Prostate gland (tissue), 2 donors: ENCODE results near the gene MBP. TPM values are rescaled to one million over a fixed set of nuclear protein-coding genes. Genes with fewer than 3 reads are reported as not detected.

ENCODE experiments used
- DNase-seq: peaks from one replicate; pipeline ENCODE4 v3.0.0-alpha.2; 2019; ENCODE audit warnings: low spot score
- H3K27ac ChIP-seq, 2 donors: fragments of 200-600 bp; sonication (generic); 2 replicates each; pipeline ENCODE4 v1.5.1; 2017 to 2019
- H3K27me3 ChIP-seq: fragments of 200-600 bp; sonication (generic); replicated peaks from 2 replicates; pipeline ENCODE4 v1.5.1; 2019; ENCODE audit not compliant: insufficient read depth
- H3K36me3 ChIP-seq, 2 donors: fragments of 200-600 bp; sonication (generic); 1 replicate in 1 of 2; 2 replicates in 1 of 2; pipeline versions ENCODE4 v1.5.1 to v1.8.1; 2017 to 2019
- H3K4me1 ChIP-seq: fragments of 200-600 bp; sonication (generic); replicated peaks from 2 replicates; pipeline ENCODE4 v1.5.1; 2019
- H3K4me3 ChIP-seq, 2 donors: fragments of 200-600 bp; sonication (generic); 2 replicates each; pipeline ENCODE4 v1.5.1; 2017 to 2019
- H3K9me3 ChIP-seq: fragments of 200-600 bp; sonication (generic); 2 replicates; pipeline ENCODE4 v1.5.1; 2017
- POLR2A ChIP-seq: fragments of 450-650 bp; IDR thresholded peaks from one replicate; pipeline ENCODE4 v1.6.1; 2016; ENCODE audit warnings: antibody characterized with exemption, mild to moderate bottlenecking
- POLR2AphosphoS5 ChIP-seq: sonication (generic); formaldehyde crosslinking; IDR thresholded peaks from one replicate; pipeline ENCODE4 v1.6.1; 2017; ENCODE audit warnings: antibody characterized with exemption
- WGBS: methylation state at CpG from one replicate; pipeline ENCODE4 v1.1.5; 2018; 5-methylcytosine and 5-hydroxymethylcytosine counted together
- intact Hi-C: fragments of 100-400 bp; cut with DNase I; formaldehyde crosslinking; loops from one replicate; pipeline ENCODE4 v1.14.2; 2022
- total RNA-seq, 2 donors: library from RNA; depleted of rRNA; stranded (reverse); fragments of >200 nt; gene quantifications; one replicate each; pipeline ENCODE4 v1.1.0, GENCODE V29; 2016
- TF ChIP-seq, protein P1 (sequence below), 4 experiments: fragments of 200-600 bp in 2 of 4; fragments of 450-650 bp in 2 of 4; sonication (generic) in 2 of 4; IDR thresholded peaks; 1 replicate in 3 of 4; 2 replicates in 1 of 4; pipeline ENCODE4 v1.5.1; 2016 to 2019; ENCODE audit warnings: antibody characterized with exemption in 4 of 4, mild to moderate bottlenecking in 2 of 4, moderate library complexity in 2 of 4

MBP gene
- total RNA-seq, 2 donors from 2014 or later: 19.8 to 43.5 TPM

DNA sequence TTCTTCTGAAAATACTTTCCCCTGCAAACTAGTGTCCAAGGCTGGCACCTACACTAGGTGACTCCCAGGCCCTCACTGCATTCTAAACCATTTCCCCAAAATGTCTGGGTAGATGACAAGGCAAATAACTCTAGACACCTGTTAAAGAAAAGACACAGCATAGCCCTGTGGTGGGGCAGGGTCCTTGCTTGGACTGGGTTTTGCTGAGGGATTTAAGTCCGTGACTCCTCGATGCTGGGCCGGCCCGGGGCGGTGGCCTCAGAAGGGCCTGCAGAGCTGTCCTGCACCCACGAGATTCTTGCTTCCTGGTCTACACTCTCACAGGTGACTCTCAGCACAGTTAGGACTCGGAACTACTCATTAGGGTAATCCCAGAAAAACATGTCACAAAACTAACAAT lies 55.2 kb downstream of the MBP start:
- no peak for TF ChIP-seq POLR2AphosphoS5
- TF ChIP-seq, protein P1, sequence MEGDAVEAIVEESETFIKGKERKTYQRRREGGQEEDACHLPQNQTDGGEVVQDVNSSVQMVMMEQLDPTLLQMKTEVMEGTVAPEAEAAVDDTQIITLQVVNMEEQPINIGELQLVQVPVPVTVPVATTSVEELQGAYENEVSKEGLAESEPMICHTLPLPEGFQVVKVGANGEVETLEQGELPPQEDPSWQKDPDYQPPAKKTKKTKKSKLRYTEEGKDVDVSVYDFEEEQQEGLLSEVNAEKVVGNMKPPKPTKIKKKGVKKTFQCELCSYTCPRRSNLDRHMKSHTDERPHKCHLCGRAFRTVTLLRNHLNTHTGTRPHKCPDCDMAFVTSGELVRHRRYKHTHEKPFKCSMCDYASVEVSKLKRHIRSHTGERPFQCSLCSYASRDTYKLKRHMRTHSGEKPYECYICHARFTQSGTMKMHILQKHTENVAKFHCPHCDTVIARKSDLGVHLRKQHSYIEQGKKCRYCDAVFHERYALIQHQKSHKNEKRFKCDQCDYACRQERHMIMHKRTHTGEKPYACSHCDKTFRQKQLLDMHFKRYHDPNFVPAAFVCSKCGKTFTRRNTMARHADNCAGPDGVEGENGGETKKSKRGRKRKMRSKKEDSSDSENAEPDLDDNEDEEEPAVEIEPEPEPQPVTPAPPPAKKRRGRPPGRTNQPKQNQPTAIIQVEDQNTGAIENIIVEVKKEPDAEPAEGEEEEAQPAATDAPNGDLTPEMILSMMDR (IDR thresholded peaks at IDR 0.05): no peak
- no peak for TF ChIP-seq POLR2A
- Histone ChIP-seq H3K4me3 (no peak overlapping the region), H3K27ac (no peak overlapping the region), H3K9me3 (no peaks in the 10 kb centered on the region), H3K27me3 (no peaks in the 10 kb centered on the region), H3K36me3 (no peaks in the 10 kb centered on the region), H3K4me1 (peaks cover 4% of the 10 kb centered on the region)
- DNase-seq: no peak
- intact Hi-C loops: no loop called here
- WGBS: over 99% methylated on average over 7 of the region's 7 CpGs

DNA sequence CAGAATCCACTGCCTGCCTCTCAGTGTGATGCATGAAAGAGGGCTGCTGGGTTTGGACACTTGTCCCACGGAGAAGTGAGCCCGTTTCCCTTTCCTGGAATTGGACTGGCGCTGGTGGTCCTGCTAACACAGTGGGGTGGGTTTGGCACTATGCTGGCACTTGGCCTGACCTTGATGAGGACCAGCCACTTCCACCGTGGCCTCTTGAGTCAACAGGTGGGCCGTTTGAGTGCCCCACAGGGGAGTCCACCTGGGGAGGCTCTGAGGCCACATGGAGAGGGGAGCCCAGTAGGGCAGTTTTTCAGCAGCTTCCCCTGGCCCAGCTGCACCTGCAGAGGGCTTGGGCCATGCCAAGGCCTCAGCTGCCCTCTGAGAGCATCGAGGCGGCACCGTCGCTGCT lies 56.5 kb downstream of the MBP start:
- TF ChIP-seq, protein P1 (IDR thresholded peaks at IDR 0.05): no peak
- TF ChIP-seq POLR2AphosphoS5: no peak
- H3K4me3 ChIP-seq: no peak overlapping the region
- no peak overlapping the region for H3K27ac ChIP-seq
- H3K36me3 ChIP-seq: no peaks in the 10 kb centered on the region
- H3K4me1 ChIP-seq: peaks cover 4% of the 10 kb centered on the region
- intact Hi-C loops: no loop called here
- H3K27me3 ChIP-seq: no peaks in the 10 kb centered on the region
- DNase-seq: no peak
- no peaks in the 10 kb centered on the region for H3K9me3 ChIP-seq
- 91% methylated on average over 9 of the region's 9 CpGs for WGBS

DNA sequence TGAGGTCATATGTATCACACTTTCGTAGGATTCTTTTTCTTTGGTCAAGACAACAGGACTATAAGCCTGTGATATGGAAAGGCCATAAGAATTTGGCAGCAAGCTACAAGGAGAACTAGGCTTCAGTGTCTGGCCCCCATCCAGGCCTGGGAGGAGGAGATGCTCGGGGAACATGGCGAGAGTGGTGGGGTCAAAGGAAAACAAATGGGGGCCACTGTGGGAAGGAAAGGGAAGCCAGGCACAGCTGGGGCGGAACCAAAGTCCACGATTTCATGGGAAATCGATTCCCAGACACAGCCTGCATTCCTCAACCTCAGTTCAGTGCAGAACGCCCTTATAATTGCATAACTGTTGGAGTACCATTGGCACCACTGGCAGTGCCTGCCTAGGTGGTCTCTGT lies 58.2 kb downstream of the MBP start:
- WGBS: 85% methylated on average over 7 of the region's 7 CpGs
- H3K27ac ChIP-seq: no peak overlapping the region
- no peaks in the 10 kb centered on the region for H3K9me3 ChIP-seq
- H3K4me1 ChIP-seq: peaks cover 4% of the 10 kb centered on the region
- no peak for DNase-seq
- H3K4me3 ChIP-seq: no peak overlapping the region
- intact Hi-C loops: no loop called here
- TF ChIP-seq, protein P1 (IDR thresholded peaks at IDR 0.05): no peak
- TF ChIP-seq POLR2AphosphoS5: no peak
- no peak for TF ChIP-seq POLR2A
- H3K27me3 ChIP-seq: no peaks in the 10 kb centered on the region
- H3K36me3 ChIP-seq: no peaks in the 10 kb centered on the region

DNA sequence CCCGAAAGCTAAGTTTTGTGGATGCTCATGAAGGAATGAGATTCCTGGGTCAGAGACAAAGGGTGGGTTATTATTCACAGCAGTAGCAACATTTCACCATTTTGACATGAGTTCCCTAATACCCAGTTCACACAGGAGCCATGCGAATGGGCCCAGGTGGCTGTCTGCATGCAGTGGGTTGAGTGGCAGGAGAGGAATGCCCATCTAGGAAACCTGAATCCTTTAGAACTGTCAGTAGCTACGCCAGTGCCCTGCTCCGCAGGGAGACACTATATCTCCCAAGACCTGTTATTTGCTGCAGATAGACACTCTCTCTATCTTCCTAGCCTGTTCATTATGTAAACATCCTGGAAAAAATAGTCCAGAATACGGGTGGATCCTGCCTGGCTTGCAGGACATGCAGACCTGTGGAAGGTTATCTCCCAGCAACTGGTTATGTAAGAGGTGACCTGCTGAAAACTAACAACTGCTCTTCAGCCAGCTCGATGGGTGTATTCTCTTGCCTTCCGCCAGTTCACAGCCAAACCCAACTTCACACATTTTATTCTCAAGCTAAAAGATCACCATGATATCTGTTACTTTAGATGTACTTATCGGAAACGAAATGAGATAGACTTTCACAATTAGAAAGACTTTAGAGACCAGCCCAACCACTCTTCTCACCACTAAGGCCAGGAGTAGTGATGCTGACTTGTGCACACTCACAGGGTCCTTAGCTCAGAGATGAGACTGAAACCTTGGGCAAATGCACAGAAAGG lies 59.1 kb downstream of the MBP start:
- no peak for DNase-seq
- Histone ChIP-seq H3K4me1 (no peaks in the 10 kb centered on the region), H3K9me3 (no peaks in the 10 kb centered on the region), H3K27ac (no peak overlapping the region), H3K36me3 (no peaks in the 10 kb centered on the region), H3K4me3 (no peak overlapping the region), H3K27me3 (no peaks in the 10 kb centered on the region)
- 87% methylated on average over 9 of the region's 9 CpGs for WGBS
- TF ChIP-seq, protein P1 (IDR thresholded peaks at IDR 0.05): no peak
- TF ChIP-seq POLR2AphosphoS5 (no peak), POLR2A (no peak)
- intact Hi-C loops: no loop called here

DNA sequence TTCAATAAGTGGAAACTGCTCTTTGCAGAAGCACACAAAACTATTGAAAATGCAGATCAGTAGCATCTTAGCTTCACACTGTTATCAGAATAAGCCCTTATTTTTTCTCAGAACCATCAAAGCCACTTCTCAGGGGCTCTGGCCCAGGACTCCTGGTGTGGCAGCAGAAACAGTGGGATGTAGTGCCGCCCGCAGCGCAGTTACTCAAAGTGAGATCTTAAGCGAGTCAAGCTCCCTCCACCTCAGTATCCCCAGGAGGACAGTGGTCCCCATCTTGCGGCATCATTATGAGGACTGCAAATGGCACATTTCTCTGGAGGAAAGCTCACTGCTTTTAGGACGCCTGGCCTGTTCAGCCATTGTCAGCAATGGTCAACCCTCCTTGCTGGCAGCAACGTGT lies 60.0 kb downstream of the MBP start:
- no peak for DNase-seq
- intact Hi-C loops: no loop called here

More for the DNA sequence above, 60.0 kb downstream of the MBP start:
- H3K36me3 ChIP-seq: no peaks in the 10 kb centered on the region
- H3K4me1 ChIP-seq: no peaks in the 10 kb centered on the region
- TF ChIP-seq, protein P1 (IDR thresholded peaks at IDR 0.05): no peak
- TF ChIP-seq POLR2A: no peak
- no peak for TF ChIP-seq POLR2AphosphoS5
- WGBS: 98% methylated on average over 7 of the region's 7 CpGs
- H3K9me3 ChIP-seq: no peaks in the 10 kb centered on the region
- H3K27ac ChIP-seq: no peak overlapping the region
- H3K4me3 ChIP-seq: no peak overlapping the region
- no peaks in the 10 kb centered on the region for H3K27me3 ChIP-seq
